IMR-90 (cell line): ENCODE measurements around the gene CNKSR2. TPM values are rescaled to one million over a fixed set of nuclear protein-coding genes. Genes with fewer than 3 reads are reported as not detected.

Experiments used
- ATAC-seq: fragments of 200-7000 bp; cut with Tn5 transposase; 2 replicates; pipeline ENCODE4 v1.9.1; 2020; ENCODE audit warnings: low read depth, mild to moderate bottlenecking, moderate library complexity
- BruUV-seq: library from RNA; stranded (reverse); fragments of 400-500 nt; replicated peaks from 2 replicates; lab custom pipeline; 2021; lab: Mats Ljungman, UMichigan
- CTCF ChIA-PET: fragments of 300-600 bp; formaldehyde crosslinking; extraction: SDS; loops from one replicate; lab custom pipeline; 2021; ENCODE audit warnings: antibody characterized with exemption; lab: Yijun Ruan, JAX
- POLR2A ChIA-PET: fragments of 300-600 bp; sonication (Branson Sonifier 250); formaldehyde crosslinking; loops from one replicate; lab custom pipeline; 2022; ENCODE audit warnings: antibody characterized with exemption; ENCODE audit not compliant: unreplicated experiment; lab: Charles Lee
- DNase-seq: peaks from one replicate; pipeline ENCODE4 v3.0.0; 2013
- H2AFZ ChIP-seq: replicated peaks from 2 replicates; pipeline ENCODE3; 2013; ENCODE audit warnings: low read length, mild to moderate bottlenecking; ENCODE audit not compliant: poor library complexity
- H2AK5ac ChIP-seq: 2 replicates; pipeline ENCODE4 v1.6.1; 2013; ENCODE audit warnings: low read depth, low read length, inconsistent platforms
- H2AK9ac ChIP-seq: replicated peaks from 2 replicates; pipeline ENCODE3; 2013; ENCODE audit warnings: mild to moderate bottlenecking, low read depth, low read length, moderate library complexity; ENCODE audit not compliant: poor library complexity
- H2BK120ac ChIP-seq: 2 replicates; pipeline ENCODE4 v1.6.1; 2013; ENCODE audit warnings: low read depth, low read length, inconsistent platforms
- H2BK15ac ChIP-seq: 3 replicates; pipeline ENCODE4 v1.6.1; 2013; ENCODE audit warnings: low read depth, low read length, inconsistent platforms
- H2BK20ac ChIP-seq: 2 replicates; pipeline ENCODE4 v1.6.1; 2013; ENCODE audit warnings: low read depth, mild to moderate bottlenecking, inconsistent platforms, low read length, moderate library complexity
- H2BK5ac ChIP-seq: 2 replicates; pipeline ENCODE4 v1.6.1; 2013; ENCODE audit warnings: mild to moderate bottlenecking, low read depth, low read length, inconsistent platforms; ENCODE audit not compliant: poor library complexity, severe bottlenecking
- H3K14ac ChIP-seq: replicated peaks from 2 replicates; pipeline ENCODE4 v1.6.1; 2013; ENCODE audit warnings: low read depth, low read length, inconsistent platforms
- H3K18ac ChIP-seq: 2 replicates; pipeline ENCODE4 v1.6.1; 2013; ENCODE audit warnings: low read depth, low read length, control low read depth
- H3K23ac ChIP-seq: 2 replicates; pipeline ENCODE4 v1.6.1; 2013; ENCODE audit warnings: low read depth, low read length, inconsistent platforms
- H3K27ac ChIP-seq: 2 replicates; pipeline ENCODE4 v1.5.1; 2013; ENCODE audit warnings: mild to moderate bottlenecking, control low read depth, low read length; ENCODE audit not compliant: insufficient read depth
- H3K27me3 ChIP-seq: 2 replicates; pipeline ENCODE4 v1.6.1; 2013; ENCODE audit warnings: low read length; ENCODE audit not compliant: control insufficient read depth, insufficient read depth
- H3K36me3 ChIP-seq: 2 replicates; pipeline ENCODE4 v1.6.1; 2013; ENCODE audit warnings: low read length, mixed read lengths; ENCODE audit not compliant: control insufficient read depth, insufficient read depth
- H3K4ac ChIP-seq: 2 replicates; pipeline ENCODE4 v1.6.1; 2013; ENCODE audit warnings: low read depth, low read length, inconsistent platforms
- H3K4me1 ChIP-seq: 2 replicates; pipeline ENCODE4 v1.6.1; 2013; ENCODE audit warnings: low read length, mixed read lengths; ENCODE audit not compliant: control insufficient read depth, insufficient read depth
- H3K4me2 ChIP-seq: 2 replicates; pipeline ENCODE4 v1.6.1; 2013; ENCODE audit warnings: low read depth, mild to moderate bottlenecking, control low read depth, low read length, moderate library complexity
- H3K4me3 ChIP-seq: 2 replicates; pipeline ENCODE4 v1.5.1; 2013; ENCODE audit warnings: low read depth, mild to moderate bottlenecking, control low read depth, low read length, moderate library complexity; ENCODE audit not compliant: insufficient read depth
- H3K56ac ChIP-seq: 2 replicates; pipeline ENCODE4 v1.6.1; 2013; ENCODE audit warnings: low read length, inconsistent platforms; ENCODE audit not compliant: insufficient read depth; ENCODE audit errors: extremely low read depth
- H3K79me1 ChIP-seq, 2 experiments: 2 replicates each; pipeline ENCODE4 v1.6.1; 2013; ENCODE audit warnings: low read length in 2 of 2, inconsistent platforms in 1 of 2, low read depth in 1 of 2
- H3K9ac ChIP-seq: 2 replicates; pipeline ENCODE4 v1.6.1; 2013; ENCODE audit warnings: low read depth, low read length, control low read depth
- H3K9me1 ChIP-seq: 2 replicates; pipeline ENCODE4 v1.6.1; 2013; ENCODE audit warnings: low read length, inconsistent platforms; ENCODE audit not compliant: insufficient read depth
- H3K9me3 ChIP-seq: 2 replicates; pipeline ENCODE4 v1.6.1; 2013; ENCODE audit warnings: low read length; ENCODE audit not compliant: control insufficient read depth, insufficient read depth
- H4K20me1 ChIP-seq: 2 replicates; pipeline ENCODE4 v1.6.1; 2013; ENCODE audit warnings: low read length, inconsistent platforms; ENCODE audit not compliant: insufficient read depth
- H4K5ac ChIP-seq: 2 replicates; pipeline ENCODE4 v1.6.1; 2013; ENCODE audit warnings: mild to moderate bottlenecking, low read depth, low read length, control low read depth
- H4K8ac ChIP-seq, 2 experiments: 2 replicates each; pipeline ENCODE4 v1.6.1; 2013; ENCODE audit warnings: low read depth in 2 of 2, low read length in 2 of 2, control low read depth in 1 of 2, inconsistent platforms in 1 of 2
- H4K91ac ChIP-seq: 2 replicates; pipeline ENCODE4 v1.6.1; 2013; ENCODE audit warnings: low read depth, low read length, inconsistent platforms; ENCODE audit not compliant: insufficient read depth
- CTCF ChIP-seq: conservative IDR thresholded peaks from 2 replicates; pipeline ENCODE4 v1.5.1; 2012; ENCODE audit warnings: mild to moderate bottlenecking, low read depth, low read length, improper control_type of control experiment
- FOS ChIP-seq: fragments of 150-350 bp; IDR thresholded peaks from 2 replicates; pipeline ENCODE4 v1.6.1; 2016; ENCODE audit warnings: low read depth, low read length
- POLR2A ChIP-seq: IDR thresholded peaks from 2 replicates; pipeline ENCODE4 v1.6.1; 2012; ENCODE audit warnings: mild to moderate bottlenecking, low read depth, low read length
- RFX5 ChIP-seq: IDR thresholded peaks from 2 replicates; pipeline ENCODE4 v1.8.0; 2012; ENCODE audit warnings: low read depth, mild to moderate bottlenecking, low read length, moderate library complexity
- USF2 ChIP-seq: fragments of 150-350 bp; IDR thresholded peaks from 2 replicates; pipeline ENCODE4 v1.6.1; 2017; ENCODE audit warnings: mild to moderate bottlenecking, antibody characterized with exemption, low read length, low read depth
- WGBS, 2 experiments: methylation state at CpG; one replicate each; pipeline versions ENCODE4 v1.1.5 to v1.1.7; 2013; ENCODE audit warnings: missing lambda C conversion rate in 2 of 2; ENCODE audit not compliant: insufficient read length in 1 of 2; ENCODE audit errors: extremely low coverage in 2 of 2; 5-methylcytosine and 5-hydroxymethylcytosine counted together
- dilution Hi-C: fragments of 300-500 bp; cut with HindIII; formaldehyde crosslinking; loops from one replicate; pipeline ENCODE4 v1.14.3; 2018; ENCODE audit warnings: low sequenced_read_pairs; ENCODE audit not compliant: unreplicated experiment
- in situ Hi-C: fragments of 300-500 bp; cut with MboI; formaldehyde crosslinking; loops from 3 replicates; pipeline ENCODE4 v1.14.3; 2019; ENCODE audit warnings: low sequenced_read_pairs, inconsistent platforms, mixed read lengths
- intact Hi-C: fragments of 100-400 bp; cut with micrococcal nuclease; formaldehyde crosslinking; loops from 2 replicates; pipeline ENCODE4 v1.10.0; 2022
- polyA plus RNA-seq, 3 experiments: library from polyadenylated mRNA; depleted of rRNA; stranded (reverse); fragments of >200 nt; gene quantifications; 2 replicates each; pipeline ENCODE4 v1.2.3, GENCODE V29; 2012; ENCODE audit warnings: low replicate concordance in 1 of 3
- total RNA-seq: library from RNA; depleted of rRNA; stranded (reverse); fragments of >200 nt; gene quantifications from 2 replicates; pipeline ENCODE4 v1.2.3, GENCODE V29; 2012

The CNKSR2 gene
- total and polyA plus RNA-seq, 2 of the 4 experiments (the other 2 are of a cell fraction): 0.14 to 0.90 TPM

- no CpG with 5 or more reads among the region's 2 CpGs for WGBS, 2 experiments
- H3K27me3 ChIP-seq: no peaks in the 10 kb centered on the region
- H2BK5ac ChIP-seq: no peak overlapping the region
- H2AK5ac ChIP-seq: no peak overlapping the region
- H3K79me1 ChIP-seq: no peaks in the 10 kb centered on the region
- no peak overlapping the region for H3K4ac ChIP-seq
- H3K36me3 ChIP-seq: no peaks in the 10 kb centered on the region
- H2BK20ac ChIP-seq: no peak overlapping the region
- no peaks in the 10 kb centered on the region for H3K9me3 ChIP-seq
- ChIA-PET CTCF (no interaction called here), POLR2A (no interaction called here)
- no peak overlapping the region for H2BK15ac ChIP-seq
- dilution Hi-C loops (no loop called here), intact Hi-C loops (no loop called here), in situ Hi-C loops (no loop called here)
- H3K4me3 ChIP-seq: no peak overlapping the region
- H4K20me1 ChIP-seq: no peaks in the 10 kb centered on the region
- H2BK120ac ChIP-seq: no peak overlapping the region
- H3K9ac ChIP-seq: no peak overlapping the region
- H3K27ac ChIP-seq: no peak overlapping the region
- no peak overlapping the region for H2AFZ ChIP-seq
- no peak overlapping the region for H2AK9ac ChIP-seq
- DNase-seq: peak; percentile 86
- no peak overlapping the region for H3K23ac ChIP-seq
- TF ChIP-seq FOS (no peak), RFX5 (no peak), CTCF (no peak), POLR2A (no peak), USF2 (no peak)
- no peaks in the 10 kb centered on the region for H3K4me1 ChIP-seq
- H3K4me2 ChIP-seq: no peak overlapping the region
- no peak overlapping the region for H4K5ac ChIP-seq
- BruUV-seq: no TSS peak
- H3K56ac ChIP-seq: no peak overlapping the region
- no peaks in the 10 kb centered on the region for H3K9me1 ChIP-seq
- no peak overlapping the region for H4K8ac ChIP-seq
- no peak overlapping the region for H3K18ac ChIP-seq
- H4K91ac ChIP-seq: no peak overlapping the region
- peak; percentile 83 for ATAC-seq
- no peak overlapping the region for H3K14ac ChIP-seq
These were observed 264.1 kb downstream of the CNKSR2 start for GRCh38 chrX:21638311-21638710.
